Measurements from ENCODE around the gene PDE6D.

The PDE6D gene

GRCh38 chr2:231727621-231728020, 53.5 kb downstream of the PDE6D start:
- no peak for DNase-seq (ENCODE audit: low read depth)
- no peak overlapping the region for H3K4me3 ChIP-seq (ENCODE audit: low read depth, low read length)
- no peak for TF ChIP-seq CTCF (IDR thresholded peaks at IDR 0.05; ENCODE audit: control insufficient read depth, extremely low read depth, insufficient read depth)

GRCh38 chr2:231726276-231726675, 54.8 kb downstream of the PDE6D start:
- DNase-seq (ENCODE audit: low read depth) = no peak
- H3K4me3 ChIP-seq (ENCODE audit: low read depth, low read length) = no peak overlapping the region
- TF ChIP-seq CTCF (IDR thresholded peaks at IDR 0.05; ENCODE audit: control insufficient read depth, extremely low read depth, insufficient read depth) = no peak

- no peak for DNase-seq (ENCODE audit: low read depth)
- TF ChIP-seq CTCF (IDR thresholded peaks at IDR 0.05; ENCODE audit: control insufficient read depth, extremely low read depth, insufficient read depth) = no peak
- H3K4me3 ChIP-seq (ENCODE audit: low read depth, low read length) = no peak overlapping the region
Measured at GRCh38 chr2:231725476-231725875, 55.6 kb downstream of the PDE6D start.

- no peak for TF ChIP-seq CTCF (IDR thresholded peaks at IDR 0.05; ENCODE audit: control insufficient read depth, extremely low read depth, insufficient read depth)
- no peak overlapping the region for H3K4me3 ChIP-seq (ENCODE audit: low read depth, low read length)
- no peak for DNase-seq (ENCODE audit: low read depth)
Measured at GRCh38 chr2:231722721-231723307, 58.3 kb downstream of the PDE6D start.

GRCh38 chr2:231720987-231721966, 59.8 kb downstream of the PDE6D start:
- no peak for DNase-seq (ENCODE audit: low read depth)
- H3K4me3 ChIP-seq (ENCODE audit: low read depth, low read length) = no peak overlapping the region
- no peak for TF ChIP-seq CTCF (IDR thresholded peaks at IDR 0.05; ENCODE audit: control insufficient read depth, extremely low read depth, insufficient read depth)

GRCh38 chr2:231720292-231720986, 60.6 kb downstream of the PDE6D start:
- no peak overlapping the region for H3K4me3 ChIP-seq (ENCODE audit: low read depth, low read length)
- DNase-seq (ENCODE audit: low read depth) = no peak
- no peak for TF ChIP-seq CTCF (IDR thresholded peaks at IDR 0.05; ENCODE audit: control insufficient read depth, extremely low read depth, insufficient read depth)

Data from LNCaP clone FGC (cell line).